WTC11 (cell line): Measurements from ENCODE around the gene JSRP1. TPM values are rescaled to one million over a fixed set of nuclear protein-coding genes. Genes with fewer than 3 reads are reported as not detected.

Experiments
- ATAC-seq: fragments of 200-7000 bp; cut with Tn5 transposase; 2 replicates; pipeline ENCODE4 v1.10.0; 2021; ENCODE audit warnings: mild to moderate bottlenecking, moderate library complexity
- CTCF ChIA-PET: fragments of 300-600 bp; sonication (Branson Sonifier 250); formaldehyde crosslinking; loops from one replicate; lab custom pipeline; 2021; ENCODE audit warnings: antibody characterized with exemption; lab: Charles Lee
- POLR2A ChIA-PET: fragments of 350-600 bp; sonication (Branson Sonifier 250); formaldehyde crosslinking; loops from one replicate; lab custom pipeline; 2021; ENCODE audit warnings: antibody characterized with exemption; lab: Charles Lee
- DNase-seq: peaks from one replicate; pipeline ENCODE4 v3.0.0; 2021; ENCODE audit warnings: low spot score
- H3K27ac Mint-ChIP-seq: 2 replicates; pipeline ENCODE4 v1.8.0; 2021; ENCODE audit warnings: mixed read lengths
- H3K27me3 Mint-ChIP-seq: 2 replicates; pipeline ENCODE4 v1.8.0; 2021; ENCODE audit warnings: low read depth, mild to moderate bottlenecking, moderate library complexity, mixed read lengths
- H3K36me3 Mint-ChIP-seq: 2 replicates; pipeline ENCODE4 v1.8.0; 2021; ENCODE audit warnings: mixed read lengths
- H3K4me1 Mint-ChIP-seq: 2 replicates; pipeline ENCODE4 v1.8.0; 2022; ENCODE audit warnings: mixed read lengths
- H3K4me3 Mint-ChIP-seq: 2 replicates; pipeline ENCODE4 v1.8.0; 2021; ENCODE audit warnings: mild to moderate bottlenecking, moderate library complexity, mixed read lengths
- H3K9me3 Mint-ChIP-seq: 2 replicates; pipeline ENCODE4 v1.8.0; 2021; ENCODE audit warnings: mixed read lengths
- ARID4B ChIP-seq: sonication (generic); formaldehyde crosslinking; IDR thresholded peaks from 2 replicates; pipeline ENCODE4 v1.8.0; 2023; ENCODE audit warnings: missing genetic modification reagents, mild to moderate bottlenecking, borderline replicate concordance
- CDX4 ChIP-seq: fragments of 250-450 bp; sonication (Bioruptor Pico); IDR thresholded peaks from 2 replicates; pipeline ENCODE4 v1.9.0; 2021; ENCODE audit warnings: moderate library complexity, mild to moderate bottlenecking, inconsistent platforms, borderline replicate concordance
- E2F4 ChIP-seq: sonication (generic); formaldehyde crosslinking; IDR thresholded peaks from 2 replicates; pipeline ENCODE4 v1.8.1; 2022; ENCODE audit warnings: low read depth, mild to moderate bottlenecking, moderate library complexity, missing genetic modification reagents, borderline replicate concordance
- ELF4 ChIP-seq: sonication (generic); formaldehyde crosslinking; IDR thresholded peaks from 2 replicates; pipeline ENCODE4 v1.8.1; 2022; ENCODE audit warnings: low read depth, mild to moderate bottlenecking, moderate library complexity, missing genetic modification reagents
- ERG ChIP-seq: fragments of 250-450 bp; sonication (Bioruptor Pico); IDR thresholded peaks from 2 replicates; pipeline ENCODE4 v1.8.0; 2021; ENCODE audit warnings: mild to moderate bottlenecking
- FOXJ3 ChIP-seq: sonication (generic); formaldehyde crosslinking; IDR thresholded peaks from 2 replicates; pipeline ENCODE4 v1.9.0; 2021; ENCODE audit warnings: missing genetic modification reagents, mild to moderate bottlenecking, borderline replicate concordance
- FOXP1 ChIP-seq: sonication (generic); formaldehyde crosslinking; IDR thresholded peaks from 2 replicates; pipeline ENCODE4 v1.8.0; 2022; ENCODE audit warnings: missing genetic modification reagents, mild to moderate bottlenecking, moderate library complexity, borderline replicate concordance
- GABPB1 ChIP-seq: sonication (generic); formaldehyde crosslinking; IDR thresholded peaks from 2 replicates; pipeline ENCODE4 v1.8.1; 2023; ENCODE audit warnings: mild to moderate bottlenecking, missing genetic modification reagents
- HMGA2 ChIP-seq: fragments of 250-450 bp; sonication (Bioruptor Pico); IDR thresholded peaks from 2 replicates; pipeline ENCODE4 v1.4.0; 2021; ENCODE audit warnings: mild to moderate bottlenecking, moderate library complexity
- KAT7 ChIP-seq: sonication (generic); formaldehyde crosslinking; IDR thresholded peaks from 2 replicates; pipeline ENCODE4 v1.8.1; 2023; ENCODE audit warnings: missing genetic modification reagents, mild to moderate bottlenecking, borderline replicate concordance
- MAX ChIP-seq: sonication (generic); formaldehyde crosslinking; IDR thresholded peaks from 2 replicates; pipeline ENCODE4 v1.8.0; 2022; ENCODE audit warnings: mild to moderate bottlenecking, missing genetic modification reagents
- MLX ChIP-seq: sonication (generic); formaldehyde crosslinking; IDR thresholded peaks from 2 replicates; pipeline ENCODE4 v1.8.1; 2023; ENCODE audit warnings: mild to moderate bottlenecking, missing genetic modification reagents, moderate library complexity
- NFATC4 ChIP-seq: fragments of 250-450 bp; sonication (Bioruptor Pico); IDR thresholded peaks from 2 replicates; pipeline ENCODE4 v1.9.0; 2021; ENCODE audit warnings: mild to moderate bottlenecking
- NFE2L1 ChIP-seq: sonication (generic); formaldehyde crosslinking; IDR thresholded peaks from 2 replicates; pipeline ENCODE4 v1.8.1; 2023; ENCODE audit warnings: missing genetic modification reagents
- SMAD4 ChIP-seq: sonication (generic); formaldehyde crosslinking; IDR thresholded peaks from 2 replicates; pipeline ENCODE4 v1.8.0; 2022; ENCODE audit warnings: mild to moderate bottlenecking, missing genetic modification reagents
- TEAD4 ChIP-seq: sonication (generic); formaldehyde crosslinking; IDR thresholded peaks from 2 replicates; pipeline ENCODE4 v1.8.0; 2022; ENCODE audit warnings: mild to moderate bottlenecking, missing genetic modification reagents
- ZBTB21 ChIP-seq: sonication (generic); formaldehyde crosslinking; IDR thresholded peaks from 2 replicates; pipeline ENCODE4 v1.8.1; 2023; ENCODE audit warnings: mild to moderate bottlenecking, missing genetic modification reagents, borderline replicate concordance
- ZMAT4 ChIP-seq: fragments of 250-450 bp; sonication (Bioruptor Pico); IDR thresholded peaks from 2 replicates; pipeline ENCODE4 v1.9.0; 2021; ENCODE audit warnings: mild to moderate bottlenecking
- ZNF121 ChIP-seq: sonication (generic); formaldehyde crosslinking; IDR thresholded peaks from 2 replicates; pipeline ENCODE4 v1.8.0; 2023; ENCODE audit warnings: missing genetic modification reagents
- total RNA-seq: library from RNA; stranded (reverse); gene quantifications from 3 replicates; pipeline ENCODE4 v1.2.3, GENCODE V29; 2021

The JSRP1 gene
- total RNA-seq, 1 experiment from 2014 or later: 0.33 TPM

- TF ChIP-seq SMAD4 (CRISPR knock-in tag) (0 out of 2 replicates have a peak, but pooled peaks have one; percentile 3), FOXJ3 (CRISPR knock-in tag) (no peak), HMGA2 (no peak)
- TF ChIP-seq, all 79 proteins: peak for 5
Measured at GRCh38 chr19:2237051-2237868, 19.0 kb downstream of the JSRP1 start (continued).

GRCh38 chr19:2236314-2237050 lies 19.7 kb downstream of the JSRP1 start, which contains the start of the genes PLEKHJ1 and SF3A2:
TSS of gene PLEKHJ1 (minus strand) at chr19:2236329. CDS start at chr19:2236248, 81 bp downstream.
TSS of gene SF3A2 (plus strand) at chr19:2236824. CDS start at chr19:2243419, 6,595 bp downstream.
- ATAC-seq (peak; percentile 83), DNase-seq (peak; percentile 97)
- H3K4me3 Mint-ChIP-seq: peak within 1 kb of the TSS; percentile 93
- H3K27me3 Mint-ChIP-seq: peaks cover 5% of the 10 kb centered on the region; the same call in 1 of the 2 replicates
- H3K36me3 Mint-ChIP-seq: peaks cover 14% of the 10 kb centered on the region; the same call in 1 of the 2 replicates
- POLR2A ChIA-PET: interaction anchor here (1.2 kb wide), 1 partner anchor 39 kb away, joined by 3 read pairs; no protein-coding TSS in a partner anchor
- no peaks in the 10 kb centered on the region for H3K9me3 Mint-ChIP-seq
- H3K27ac Mint-ChIP-seq: peak within 1 kb of the TSS; percentile 99
- H3K4me1 Mint-ChIP-seq: peaks cover 42% of the 10 kb centered on the region
- CTCF ChIA-PET: interaction anchor here (0.6 to 4.7 kb wide), 19 partner anchors 10 to 290 kb away, joined by 3 to 65 read pairs (median 4); partner anchors contain the start of gene AMH
- TF ChIP-seq ZNF121 (CRISPR knock-in tag) (0 out of 2 replicates have a peak, but pooled peaks have one; percentile 15), MAX (CRISPR knock-in tag) (peak; percentile 99), TEAD4 (CRISPR knock-in tag) (peak; percentile 60; the same call in 1 of the 2 replicates), NFATC4 (no peak), E2F4 (CRISPR knock-in tag) (peak; percentile 87), MLX (CRISPR knock-in tag) (no peak), ARID4B (CRISPR knock-in tag) (peak; percentile 95; the same call in 1 of the 2 replicates), NFE2L1 (peak; percentile 94), FOXP1 (CRISPR knock-in tag) (peak; percentile 83), ZBTB21 (CRISPR knock-in tag) (no peak), ELF4 (CRISPR knock-in tag) (no peak), SMAD4 (CRISPR knock-in tag) (0 out of 2 replicates have a peak, but pooled peaks have one; percentile 53), GABPB1 (CRISPR knock-in tag) (peak; percentile 86), CDX4 (CRISPR knock-in tag) (no peak), ERG (CRISPR knock-in tag) (no peak), KAT7 (0 out of 2 replicates have a peak, but pooled peaks have one; percentile 6), ZMAT4 (CRISPR knock-in tag) (no peak)
